Esophagus muscularis mucosa (tissue), 4 donors: ENCODE measurements around the gene TXNL1.

Experiments
- EP300 ChIP-seq: sonication (generic); formaldehyde crosslinking; IDR thresholded peaks from one replicate; pipeline ENCODE4 v1.6.1; 2017; ENCODE audit warnings: antibody characterized with exemption
- POLR2A ChIP-seq: fragments of 450-650 bp; IDR thresholded peaks from one replicate; pipeline ENCODE4 v1.6.1; 2017; ENCODE audit warnings: antibody characterized with exemption, moderate library complexity, mild to moderate bottlenecking, low read depth
- POLR2AphosphoS5 ChIP-seq, 2 donors: sonication (generic); formaldehyde crosslinking; IDR thresholded peaks; one replicate each; pipeline ENCODE4 v1.6.1; 2017; ENCODE audit warnings: antibody characterized with exemption in 2 of 2
- TF ChIP-seq, protein P1 (sequence below), 3 experiments: fragments of 200-600 bp in 2 of 3; fragments of 450-650 bp in 1 of 3; sonication (generic) in 2 of 3; IDR thresholded peaks; one replicate each; pipeline ENCODE4 v1.5.1; 2017 to 2019; ENCODE audit warnings: antibody characterized with exemption in 3 of 3, mild to moderate bottlenecking in 2 of 3, moderate library complexity in 1 of 3

DNA sequence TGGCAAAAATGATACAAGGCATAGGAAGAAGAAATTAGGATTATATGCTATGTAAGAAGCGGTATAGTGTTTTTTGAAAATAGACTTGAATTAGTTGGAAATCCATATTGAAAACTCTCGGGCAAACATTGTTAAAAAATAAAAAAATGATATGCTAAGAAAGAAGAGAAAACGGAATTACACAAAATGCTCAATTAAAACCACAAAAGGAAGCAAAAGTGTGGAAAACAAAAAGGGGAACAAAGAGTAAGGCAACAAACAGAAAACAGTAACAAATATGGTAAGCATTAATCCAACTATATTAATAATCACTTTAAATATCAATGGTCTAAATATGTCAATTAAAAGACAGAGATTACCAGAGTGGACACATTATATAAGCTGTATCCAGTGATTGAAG, 58.4 kb downstream of the TXNL1 start:
- TF ChIP-seq, protein P1, sequence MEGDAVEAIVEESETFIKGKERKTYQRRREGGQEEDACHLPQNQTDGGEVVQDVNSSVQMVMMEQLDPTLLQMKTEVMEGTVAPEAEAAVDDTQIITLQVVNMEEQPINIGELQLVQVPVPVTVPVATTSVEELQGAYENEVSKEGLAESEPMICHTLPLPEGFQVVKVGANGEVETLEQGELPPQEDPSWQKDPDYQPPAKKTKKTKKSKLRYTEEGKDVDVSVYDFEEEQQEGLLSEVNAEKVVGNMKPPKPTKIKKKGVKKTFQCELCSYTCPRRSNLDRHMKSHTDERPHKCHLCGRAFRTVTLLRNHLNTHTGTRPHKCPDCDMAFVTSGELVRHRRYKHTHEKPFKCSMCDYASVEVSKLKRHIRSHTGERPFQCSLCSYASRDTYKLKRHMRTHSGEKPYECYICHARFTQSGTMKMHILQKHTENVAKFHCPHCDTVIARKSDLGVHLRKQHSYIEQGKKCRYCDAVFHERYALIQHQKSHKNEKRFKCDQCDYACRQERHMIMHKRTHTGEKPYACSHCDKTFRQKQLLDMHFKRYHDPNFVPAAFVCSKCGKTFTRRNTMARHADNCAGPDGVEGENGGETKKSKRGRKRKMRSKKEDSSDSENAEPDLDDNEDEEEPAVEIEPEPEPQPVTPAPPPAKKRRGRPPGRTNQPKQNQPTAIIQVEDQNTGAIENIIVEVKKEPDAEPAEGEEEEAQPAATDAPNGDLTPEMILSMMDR (IDR thresholded peaks at IDR 0.05): no peak
- TF ChIP-seq POLR2A (no peak), EP300 (no peak), POLR2AphosphoS5 (IDR thresholded peaks at IDR 0.05) (no peak)
